BJ (cell line): ENCODE data around the gene CASP8. TPM values are rescaled to one million over a fixed set of nuclear protein-coding genes. Genes with fewer than 3 reads are reported as not detected.

Source experiments
- CTCF ChIA-PET: fragments of 350-600 bp; formaldehyde crosslinking; extraction: SDS; loops from one replicate; lab custom pipeline; 2021; ENCODE audit warnings: antibody characterized with exemption, inconsistent platforms; lab: Yijun Ruan, JAX
- POLR2A ChIA-PET: fragments of 300-600 bp; sonication (Branson Sonifier 250); formaldehyde crosslinking; extraction: SDS; loops from one replicate; lab custom pipeline; 2021; ENCODE audit warnings: antibody characterized with exemption; lab: Charles Lee
- DNase-seq: peaks from one replicate; pipeline ENCODE4 v3.0.0-alpha.2; 2011; ENCODE audit warnings: low read depth
- H3K27me3 ChIP-seq: 2 replicates; pipeline ENCODE4 v1.6.0; 2011; ENCODE audit warnings: low read length; ENCODE audit not compliant: control insufficient read depth, insufficient read depth
- H3K36me3 ChIP-seq: 2 replicates; pipeline ENCODE4 v1.5.1; 2011; ENCODE audit warnings: low read length; ENCODE audit not compliant: control insufficient read depth, insufficient read depth
- H3K4me3 ChIP-seq: 2 replicates; pipeline ENCODE4 v1.5.1; 2011; ENCODE audit warnings: low read depth, mild to moderate bottlenecking, control low read depth, low read length
- polyA plus RNA-seq: library from polyadenylated mRNA; depleted of rRNA; stranded (reverse); fragments of >200 nt; gene quantifications from 2 replicates; pipeline ENCODE4 v1.2.3, GENCODE V29; 2011
- TF ChIP-seq, protein P1 (sequence below): IDR thresholded peaks from 2 replicates; pipeline ENCODE4 v1.5.1; 2011; ENCODE audit warnings: low read depth, mild to moderate bottlenecking, control low read depth, inconsistent platforms, low read length, moderate library complexity; ENCODE audit not compliant: insufficient read depth

CASP8 gene
- polyA plus RNA-seq, 1 experiment = 10.3 TPM

GRCh38 chr2:201257956-201258665 lies 2.2 kb upstream of the CASP8 start:
- Histone ChIP-seq H3K36me3 (no peaks in the 10 kb centered on the region), H3K27me3 (no peaks in the 10 kb centered on the region), H3K4me3 (peak overlapping the region; percentile 72)
- CTCF ChIA-PET = no interaction called here
- TF ChIP-seq, protein P1, sequence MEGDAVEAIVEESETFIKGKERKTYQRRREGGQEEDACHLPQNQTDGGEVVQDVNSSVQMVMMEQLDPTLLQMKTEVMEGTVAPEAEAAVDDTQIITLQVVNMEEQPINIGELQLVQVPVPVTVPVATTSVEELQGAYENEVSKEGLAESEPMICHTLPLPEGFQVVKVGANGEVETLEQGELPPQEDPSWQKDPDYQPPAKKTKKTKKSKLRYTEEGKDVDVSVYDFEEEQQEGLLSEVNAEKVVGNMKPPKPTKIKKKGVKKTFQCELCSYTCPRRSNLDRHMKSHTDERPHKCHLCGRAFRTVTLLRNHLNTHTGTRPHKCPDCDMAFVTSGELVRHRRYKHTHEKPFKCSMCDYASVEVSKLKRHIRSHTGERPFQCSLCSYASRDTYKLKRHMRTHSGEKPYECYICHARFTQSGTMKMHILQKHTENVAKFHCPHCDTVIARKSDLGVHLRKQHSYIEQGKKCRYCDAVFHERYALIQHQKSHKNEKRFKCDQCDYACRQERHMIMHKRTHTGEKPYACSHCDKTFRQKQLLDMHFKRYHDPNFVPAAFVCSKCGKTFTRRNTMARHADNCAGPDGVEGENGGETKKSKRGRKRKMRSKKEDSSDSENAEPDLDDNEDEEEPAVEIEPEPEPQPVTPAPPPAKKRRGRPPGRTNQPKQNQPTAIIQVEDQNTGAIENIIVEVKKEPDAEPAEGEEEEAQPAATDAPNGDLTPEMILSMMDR = no peak; the same call in 1 of the 2 replicates
- POLR2A ChIA-PET = no interaction called here
- DNase-seq = peak; percentile 23

DNA sequence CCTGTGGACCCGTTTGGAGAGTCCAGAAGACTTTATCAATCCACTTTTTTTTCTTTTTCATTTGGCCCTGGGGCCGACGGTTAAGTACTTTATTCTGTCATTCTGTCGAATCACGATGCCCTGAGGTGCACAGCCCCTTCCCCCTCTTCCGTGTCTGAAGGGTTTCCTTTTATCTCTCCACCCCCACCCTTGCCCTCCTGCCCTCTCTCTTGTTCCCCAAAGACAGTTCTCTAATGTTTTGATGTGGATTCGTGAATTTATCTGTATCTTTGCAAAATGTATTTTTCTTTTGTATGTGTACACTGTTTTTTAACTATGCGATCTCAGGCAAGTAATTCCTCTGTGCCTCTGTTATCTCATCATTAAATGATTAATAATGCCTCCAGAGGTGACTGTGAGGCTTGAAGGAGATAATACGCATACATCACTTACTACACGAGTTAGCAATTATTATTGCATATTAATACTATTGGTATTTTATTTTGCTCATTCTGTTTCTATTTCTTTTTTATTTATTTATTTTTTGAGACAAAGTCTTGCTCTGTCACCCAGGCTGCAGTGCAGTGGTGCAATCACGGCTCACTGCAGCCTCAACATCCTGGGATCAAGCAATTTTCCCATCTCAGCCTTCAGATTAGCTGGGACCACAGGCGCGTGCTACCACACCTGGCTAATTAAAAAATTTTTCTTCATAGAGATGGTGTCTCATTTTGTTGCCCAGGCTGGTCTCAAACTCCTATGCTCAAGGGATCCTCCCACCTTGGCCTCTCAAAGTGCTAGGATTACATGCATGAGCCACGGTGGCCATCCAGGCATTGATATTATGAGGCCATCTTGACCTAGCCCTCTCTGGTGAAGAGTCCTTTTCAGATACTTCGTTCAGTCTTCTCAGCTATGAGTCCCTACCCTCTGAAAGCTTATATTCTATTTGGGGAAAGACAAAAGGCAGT lies 1.4 kb upstream of the CASP8 start:
- TF ChIP-seq, protein P1 = peak; percentile 24; the same call in 1 of the 2 replicates
- no peak for DNase-seq
- Histone ChIP-seq H3K27me3 (no peaks in the 10 kb centered on the region), H3K36me3 (no peaks in the 10 kb centered on the region), H3K4me3 (peak overlapping the region; percentile 72)
- POLR2A ChIA-PET = interaction anchor here (0.5 kb wide), 1 partner anchor 22 kb away, joined by 4 read pairs; no protein-coding TSS in a partner anchor
- CTCF ChIA-PET = no interaction called here

DNA sequence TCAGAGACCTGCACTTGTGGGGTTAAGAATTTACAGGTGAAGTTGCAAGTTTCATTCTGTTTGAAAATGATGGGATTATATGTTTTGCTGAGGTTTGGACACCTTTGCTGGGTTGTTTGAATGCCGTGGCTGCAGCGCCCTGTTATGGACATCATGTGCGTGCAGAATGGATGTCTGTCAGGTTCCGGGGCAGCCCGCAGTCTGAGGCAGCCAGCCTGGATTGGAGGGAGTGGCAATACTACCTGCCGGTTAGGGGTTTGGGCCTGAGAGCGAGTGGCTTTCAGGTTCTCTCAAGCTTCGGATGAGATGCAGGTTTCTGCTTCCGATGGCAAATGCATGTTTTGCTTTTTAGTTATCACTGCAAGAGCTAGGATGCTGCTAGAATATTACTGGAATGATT lies 1.1 kb downstream of the CASP8 start:
- TF ChIP-seq, protein P1 = no peak
- ChIA-PET CTCF (interaction anchor here (1.3 kb wide), 1 partner anchor 8 kb away, joined by 4 read pairs; no protein-coding TSS in a partner anchor), POLR2A (no interaction called here)
- Histone ChIP-seq H3K27me3 (no peaks in the 10 kb centered on the region), H3K4me3 (no peak overlapping the region), H3K36me3 (no peaks in the 10 kb centered on the region)
- no peak for DNase-seq

DNA sequence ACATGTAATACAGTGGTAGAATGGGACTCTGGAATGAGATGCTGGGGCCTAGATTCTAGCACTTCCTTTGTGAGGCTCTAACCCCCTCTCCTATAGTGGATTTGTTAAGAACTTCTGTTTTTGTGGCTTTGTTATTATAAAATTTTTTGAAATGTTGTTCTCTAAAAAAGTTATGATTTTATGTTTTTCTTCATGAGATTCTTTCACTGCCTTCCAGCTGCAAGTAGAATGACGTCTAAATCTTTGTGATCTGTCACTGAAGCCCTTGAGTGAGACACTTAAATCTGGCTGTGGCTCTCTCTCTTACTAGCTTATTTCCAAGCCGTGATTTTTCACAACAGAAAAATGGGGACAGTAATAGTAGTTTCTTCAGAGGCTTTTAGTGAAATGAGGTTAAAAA lies 1.6 kb downstream of the CASP8 start:
- no peak for DNase-seq
- ChIA-PET CTCF (no interaction called here), POLR2A (no interaction called here)
- Histone ChIP-seq H3K27me3 (no peaks in the 10 kb centered on the region), H3K36me3 (no peaks in the 10 kb centered on the region), H3K4me3 (no peak overlapping the region)
- TF ChIP-seq, protein P1 = no peak

DNA sequence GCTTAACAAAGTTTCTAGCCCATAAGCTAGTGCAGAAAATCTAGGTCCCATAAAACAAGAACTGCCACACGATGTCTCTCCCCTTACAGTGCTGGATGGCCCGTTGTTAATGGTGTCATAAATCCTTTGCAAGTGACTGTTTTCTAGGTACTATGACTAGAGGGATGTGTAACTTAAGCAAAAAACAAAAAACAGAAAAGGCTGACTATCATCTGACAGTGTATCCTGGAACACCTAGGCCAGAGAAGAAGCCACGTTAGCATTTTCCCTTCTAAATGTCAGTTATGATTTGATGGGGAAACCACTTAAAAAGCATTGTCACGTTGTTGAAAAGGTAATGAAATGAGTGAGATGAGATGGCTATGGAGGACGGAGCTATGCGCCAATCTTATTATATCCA lies 2.4 kb downstream of the CASP8 start:
- no peak for DNase-seq
- ChIA-PET CTCF (no interaction called here), POLR2A (no interaction called here)
- Histone ChIP-seq H3K27me3 (no peaks in the 10 kb centered on the region), H3K36me3 (no peaks in the 10 kb centered on the region), H3K4me3 (no peak overlapping the region)
- TF ChIP-seq, protein P1 = no peak
